A172 (cell line): Measurements from ENCODE around the gene CUEDC2. TPM values are rescaled to one million over a fixed set of nuclear protein-coding genes. Genes with fewer than 3 reads are reported as not detected.

Experiments used
- DNase-seq: peaks from one replicate; pipeline ENCODE4 v3.0.0-alpha.2; 2015; ENCODE audit warnings: low spot score
- total RNA-seq: library from RNA; depleted of rRNA; stranded (reverse); fragments of >200 nt; shearing (Covaris generic); gene quantifications from 2 replicates; pipeline ENCODE4 v1.2.3, GENCODE V29; 2014; rRNA removed

The CUEDC2 gene, protein sequence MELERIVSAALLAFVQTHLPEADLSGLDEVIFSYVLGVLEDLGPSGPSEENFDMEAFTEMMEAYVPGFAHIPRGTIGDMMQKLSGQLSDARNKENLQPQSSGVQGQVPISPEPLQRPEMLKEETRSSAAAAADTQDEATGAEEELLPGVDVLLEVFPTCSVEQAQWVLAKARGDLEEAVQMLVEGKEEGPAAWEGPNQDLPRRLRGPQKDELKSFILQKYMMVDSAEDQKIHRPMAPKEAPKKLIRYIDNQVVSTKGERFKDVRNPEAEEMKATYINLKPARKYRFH
- total RNA-seq, result 121 and 123 TPM in 2 replicates

DNA sequence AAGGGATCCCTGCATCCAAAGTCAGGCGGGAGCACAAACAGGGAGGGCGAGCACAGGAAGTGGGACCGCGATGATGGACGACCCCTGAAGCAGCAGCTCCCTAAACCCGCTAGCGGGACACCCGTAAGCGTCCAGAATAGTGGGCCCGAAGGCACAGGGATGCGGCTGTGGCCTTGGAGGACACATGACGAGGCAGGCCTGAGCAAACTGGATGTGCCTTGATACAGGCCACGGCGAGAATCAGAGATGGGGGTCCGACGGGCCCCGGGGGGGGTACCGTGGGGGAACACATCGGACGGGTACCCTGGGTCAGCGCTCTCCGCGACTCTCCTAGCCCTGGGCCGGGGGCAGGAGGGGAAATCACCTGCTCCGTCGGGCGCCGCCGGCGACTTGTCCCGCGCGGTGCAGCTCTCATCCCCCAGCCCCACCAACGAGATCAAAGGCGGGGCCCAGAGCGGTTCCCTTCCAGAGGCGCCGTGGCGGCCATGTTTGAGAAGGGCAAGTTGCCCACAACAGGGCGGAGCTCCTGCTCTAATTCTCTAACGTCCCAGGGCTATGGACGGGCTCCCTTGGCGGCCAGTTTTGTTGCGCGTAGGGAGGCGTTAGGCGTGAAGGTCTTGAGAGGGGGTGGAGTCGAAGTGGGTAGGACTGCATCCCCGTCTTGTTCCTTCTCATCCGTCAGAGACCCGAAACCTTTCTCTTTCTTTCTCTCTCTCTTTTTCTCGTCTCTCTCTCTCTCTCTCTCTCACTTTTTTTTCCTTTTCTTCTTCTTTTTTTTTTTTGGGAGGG is at the start of gene CUEDC2:
TSS of gene CUEDC2 (minus strand) at position 413 of the 789 bp plus-strand sequence. CDS start 7,386 bp downstream, outside the sequence.
- DNase-seq, result peak; percentile 95

DNA sequence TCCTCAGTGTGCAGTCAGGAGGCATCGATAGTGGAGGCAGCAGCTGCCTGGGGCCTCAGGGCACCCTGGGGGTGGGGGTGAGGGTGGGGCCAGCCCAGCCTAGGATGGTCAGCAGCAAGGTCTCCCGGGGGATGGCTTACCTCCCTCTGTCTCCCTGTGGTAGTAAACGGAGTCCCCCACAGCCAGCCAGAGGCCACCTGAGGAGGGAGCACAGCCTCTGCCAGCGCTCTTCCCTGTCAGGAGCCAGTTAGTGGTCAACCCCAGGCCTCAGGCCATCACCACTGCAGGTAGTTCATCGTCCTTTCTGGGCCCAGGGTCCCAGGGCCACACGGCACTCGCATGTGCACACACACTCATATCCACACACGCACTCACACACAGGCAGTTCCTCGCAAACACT is 48.0 kb upstream of the CUEDC2 start:
- DNase-seq, result no peak

DNA sequence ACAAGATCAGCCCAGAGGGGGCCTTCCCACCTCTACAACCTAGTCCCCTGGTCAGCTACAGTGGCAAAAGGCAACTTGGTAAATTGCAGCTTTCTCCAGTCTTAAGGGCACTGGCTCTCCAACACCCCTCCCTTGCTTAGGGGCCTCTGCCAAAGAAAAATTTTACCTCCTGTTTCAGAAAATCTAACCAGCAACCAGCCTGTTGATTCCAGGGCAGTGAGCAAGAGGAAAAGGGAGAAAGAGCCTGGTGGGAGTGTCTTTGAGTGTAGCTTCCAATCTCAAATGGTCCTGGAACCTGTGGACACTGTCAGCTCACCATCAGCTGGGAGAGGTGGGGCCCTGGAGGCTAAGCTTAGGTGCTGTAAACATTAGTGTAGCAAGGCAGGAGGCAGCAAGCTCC is 47.3 kb upstream of the CUEDC2 start:
- DNase-seq, result no peak

DNA sequence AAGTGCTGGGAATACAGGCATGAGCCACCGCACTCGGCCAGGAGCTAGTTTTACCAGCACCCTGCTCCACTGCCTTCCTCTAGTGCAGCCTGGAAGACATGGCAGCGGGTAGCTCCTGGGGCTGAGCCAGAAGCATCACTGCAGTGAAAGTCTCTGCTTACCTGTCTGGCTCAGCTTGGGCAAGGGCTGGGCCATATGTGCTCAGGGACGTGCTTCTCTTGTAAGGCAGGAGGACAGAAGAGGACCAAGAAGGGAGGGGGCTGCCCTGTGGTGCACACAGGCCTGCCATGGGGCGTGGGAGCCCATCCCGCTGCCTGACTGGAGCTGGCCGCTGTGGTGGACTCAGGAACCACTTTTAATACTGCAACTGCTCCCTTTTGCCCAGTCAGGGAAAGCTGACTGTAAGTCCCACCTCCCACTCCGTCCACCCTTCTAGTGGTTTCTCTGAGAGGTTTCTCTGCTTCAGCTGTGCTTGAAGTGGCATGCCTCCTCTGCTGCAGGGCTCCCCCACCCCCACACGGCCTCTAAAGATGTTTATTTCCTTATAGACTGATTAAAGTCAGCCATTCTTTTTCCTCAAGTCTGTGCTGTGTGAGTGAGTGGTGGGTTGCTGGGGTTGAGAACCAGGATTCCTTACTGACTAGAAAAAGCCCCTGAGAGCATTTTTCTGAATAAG is 44.2 kb upstream of the CUEDC2 start:
- no peak for DNase-seq

DNA sequence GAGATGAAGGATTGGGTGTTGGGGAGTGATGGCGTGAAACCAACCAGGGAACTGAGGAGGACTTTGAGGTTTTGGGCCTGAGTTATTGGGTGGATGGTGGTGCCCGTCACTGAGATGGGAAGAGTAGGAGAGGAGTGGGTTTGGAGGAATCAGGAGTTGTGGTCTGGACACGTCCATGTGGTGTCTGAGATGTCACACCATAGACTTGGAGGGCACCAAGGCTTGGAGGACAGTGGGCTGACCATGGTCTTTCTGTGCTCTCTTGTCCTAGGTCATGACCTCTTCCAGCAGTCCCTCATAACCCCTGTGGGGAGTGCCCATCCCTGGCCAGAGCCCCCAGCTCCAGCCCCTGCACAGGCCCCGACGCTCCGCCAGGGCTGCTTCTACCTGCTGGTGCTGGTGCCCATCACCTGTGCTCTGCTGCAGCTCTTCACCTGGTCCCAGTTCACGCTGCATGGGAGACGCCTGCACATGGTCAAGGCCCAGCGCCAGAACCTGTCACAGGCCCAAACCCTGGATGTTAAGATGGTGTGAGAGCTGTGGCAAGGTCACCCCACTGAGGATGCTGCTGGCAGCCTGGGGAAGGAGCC is 43.2 kb upstream of the CUEDC2 start:
- DNase-seq, result no peak

DNA sequence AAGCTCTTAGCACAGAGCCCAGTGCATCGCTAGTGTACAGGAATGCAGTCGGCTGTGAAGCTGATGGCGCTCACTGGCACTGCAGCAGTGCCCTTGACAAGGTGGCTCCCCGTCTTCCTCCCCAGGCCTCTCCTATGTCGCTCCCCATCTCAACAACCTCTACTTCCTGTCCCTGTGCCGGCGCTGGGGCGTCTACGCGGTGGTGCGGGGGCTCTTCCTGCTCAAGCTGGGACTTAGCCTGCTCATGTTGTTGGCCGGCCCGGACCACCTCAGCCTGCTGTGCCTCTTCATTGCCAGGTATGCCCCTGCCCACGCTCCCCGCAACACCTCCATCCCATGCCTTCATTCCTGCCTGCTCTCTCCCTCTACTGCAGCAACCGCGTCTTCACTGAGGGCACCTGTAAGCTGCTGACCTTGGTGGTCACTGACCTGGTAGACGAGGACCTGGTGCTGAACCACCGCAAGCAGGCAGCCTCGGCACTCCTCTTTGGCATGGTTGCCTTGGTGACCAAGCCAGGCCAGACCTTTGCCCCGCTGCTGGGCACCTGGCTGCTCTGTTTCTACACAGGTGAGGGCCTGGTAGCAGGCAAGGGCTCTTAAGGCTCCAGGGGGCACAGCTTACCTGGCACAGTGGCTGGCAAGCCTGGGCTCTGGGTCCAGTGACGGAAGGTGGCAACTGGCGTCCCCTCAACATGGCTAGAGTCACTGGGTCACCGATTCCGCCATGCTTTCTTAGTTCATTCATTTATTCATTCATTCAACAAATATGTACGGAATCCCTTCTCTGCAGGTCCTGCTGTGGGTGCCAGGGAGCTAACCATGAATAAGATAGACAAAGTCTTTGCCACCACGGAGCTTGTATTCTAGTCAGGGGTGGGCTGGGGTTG is 41.3 kb upstream of the CUEDC2 start:
- no peak for DNase-seq

DNA sequence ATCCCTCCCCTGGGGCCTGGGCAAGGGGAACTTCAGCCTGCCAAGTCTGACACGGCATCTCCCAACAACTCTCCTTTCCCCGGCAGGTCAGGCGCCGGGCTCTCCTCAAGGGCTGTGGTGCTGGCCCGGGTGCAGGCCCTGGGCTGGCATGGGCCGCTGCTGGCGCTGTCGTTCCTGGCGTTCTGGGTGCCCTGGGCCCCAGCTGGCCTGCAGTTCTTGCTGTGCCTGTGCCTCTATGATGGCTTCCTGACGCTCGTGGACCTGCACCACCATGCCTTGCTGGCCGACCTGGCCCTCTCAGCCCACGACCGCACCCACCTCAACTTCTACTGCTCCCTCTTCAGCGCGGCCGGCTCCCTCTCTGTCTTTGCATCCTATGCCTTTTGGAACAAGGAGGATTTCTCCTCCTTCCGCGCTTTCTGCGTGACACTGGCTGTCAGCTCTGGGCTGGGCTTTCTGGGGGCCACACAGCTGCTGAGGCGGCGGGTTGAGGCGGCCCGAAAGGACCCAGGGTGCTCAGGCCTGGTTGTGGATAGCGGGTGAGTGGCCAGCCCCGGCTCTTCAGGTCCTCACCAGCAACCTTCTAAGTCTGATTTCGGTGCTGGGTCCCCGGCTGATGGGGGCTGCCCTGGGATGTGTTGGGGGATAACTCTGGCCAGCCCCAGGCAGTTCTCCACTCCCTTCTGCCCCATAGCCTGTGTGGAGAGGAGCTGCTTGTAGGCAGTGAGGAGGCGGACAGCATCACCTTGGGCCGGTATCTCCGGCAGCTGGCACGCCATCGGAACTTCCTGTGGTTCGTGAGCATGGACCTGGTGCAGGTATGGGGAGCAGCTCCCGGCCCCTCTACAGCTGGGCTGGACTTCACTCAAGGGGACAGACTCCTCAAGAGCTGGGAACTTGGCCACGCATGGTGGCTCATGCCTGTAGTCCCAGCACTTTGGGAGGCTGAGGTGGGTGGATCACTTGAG is 38.5 kb upstream of the CUEDC2 start:
- DNase-seq, result no peak

DNA sequence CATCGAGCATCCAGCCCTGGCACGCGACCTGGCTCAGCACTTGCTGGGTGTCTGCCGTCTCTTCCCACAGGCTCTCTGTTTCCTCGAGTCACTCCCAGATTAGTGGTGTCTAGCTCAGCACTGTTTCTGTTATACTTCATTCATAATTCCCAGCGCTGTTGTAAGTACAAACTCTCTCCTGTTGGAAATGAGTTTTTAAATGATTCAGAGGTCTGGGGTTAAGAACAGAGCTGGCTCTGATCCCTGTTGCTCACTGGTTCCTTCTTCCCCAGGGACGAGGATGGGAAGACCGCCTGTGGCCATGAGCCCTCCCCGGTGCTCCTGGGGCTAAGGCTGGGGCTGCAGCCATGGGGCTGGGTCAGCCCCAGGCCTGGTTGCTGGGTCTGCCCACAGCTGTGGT is 36.3 kb upstream of the CUEDC2 start:
- no peak for DNase-seq

DNA sequence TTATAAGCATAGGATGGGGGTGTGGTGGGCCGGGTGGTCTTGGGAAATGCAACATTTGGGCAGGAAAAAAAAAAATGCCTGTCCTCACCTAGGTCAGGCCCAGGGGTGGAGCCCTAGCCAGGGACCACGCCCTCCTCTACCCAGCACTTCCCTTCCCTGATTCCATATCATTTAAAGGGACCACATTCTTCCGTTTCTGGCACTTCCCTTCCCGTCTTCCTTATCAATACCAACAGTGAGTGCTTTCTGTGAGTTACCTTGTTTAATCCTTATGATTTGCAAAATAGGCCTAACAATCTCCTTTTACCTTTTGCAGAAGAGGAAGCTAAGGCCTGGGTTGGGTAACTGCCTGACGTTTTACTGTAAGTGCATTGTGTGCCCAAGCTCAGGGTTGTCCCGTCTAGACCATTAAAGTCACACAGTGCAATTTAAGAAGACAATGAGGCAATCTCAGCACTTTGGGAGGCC is 35.6 kb upstream of the CUEDC2 start:
- no peak for DNase-seq

DNA sequence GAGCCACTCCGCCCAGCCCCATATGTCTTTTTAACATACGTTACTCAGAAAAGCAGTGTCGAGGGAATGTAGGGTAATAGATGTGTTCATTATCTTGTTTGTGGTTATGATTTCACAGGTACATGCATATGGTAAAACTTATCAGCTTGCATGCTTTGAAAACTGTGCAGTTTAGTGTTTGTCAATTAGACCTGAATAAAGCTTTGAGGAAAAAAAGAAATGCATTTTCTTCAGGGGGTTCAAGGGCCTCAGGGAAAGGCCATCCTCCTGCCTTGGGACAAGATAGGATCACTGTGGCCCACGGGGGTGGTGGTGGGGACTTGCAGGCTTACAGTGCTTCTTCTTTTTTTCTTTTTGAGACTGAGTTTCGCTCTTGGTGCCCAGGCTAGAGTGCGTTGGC is 34.9 kb upstream of the CUEDC2 start:
- DNase-seq, result no peak

DNA sequence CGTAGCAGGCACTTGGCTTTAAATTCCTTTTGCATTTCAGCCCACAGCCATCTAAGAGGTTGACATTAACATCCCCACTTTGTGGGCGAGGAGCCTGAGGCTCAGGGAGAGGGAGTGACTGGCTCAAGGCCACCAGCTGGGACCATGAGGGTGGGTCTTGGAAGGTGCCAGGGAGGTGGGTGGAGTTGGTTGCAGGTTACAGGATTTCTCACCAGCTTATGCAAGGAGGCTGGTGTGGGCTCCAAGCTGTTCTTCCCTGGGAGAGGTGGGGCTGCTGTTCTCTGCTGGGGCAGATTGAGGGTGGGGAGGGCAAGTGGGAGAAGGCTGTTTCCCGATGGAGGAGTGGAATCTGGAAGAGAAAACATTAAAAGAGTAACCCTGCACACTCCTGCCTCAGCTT is 33.1 kb upstream of the CUEDC2 start:
- no peak for DNase-seq

DNA sequence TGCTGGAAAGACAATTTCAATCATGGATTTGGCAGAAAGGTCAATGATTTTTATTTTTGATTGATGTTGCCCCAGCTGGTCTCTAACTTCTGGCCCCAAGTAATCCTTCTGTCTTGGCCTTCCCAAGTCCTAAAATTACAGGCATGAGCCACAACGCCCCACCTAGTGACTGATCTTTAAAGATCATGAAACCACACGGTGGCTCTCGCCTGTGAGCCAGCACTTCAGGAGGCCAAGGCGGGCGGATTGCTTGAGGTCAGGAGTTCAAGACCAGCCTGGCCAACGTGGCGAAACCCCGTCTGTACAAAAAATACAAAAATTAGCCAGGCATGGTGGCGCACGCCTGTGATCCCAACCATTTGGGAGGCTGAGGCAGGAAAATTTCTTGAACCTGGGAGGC is 31.6 kb upstream of the CUEDC2 start:
- DNase-seq, result no peak

DNA sequence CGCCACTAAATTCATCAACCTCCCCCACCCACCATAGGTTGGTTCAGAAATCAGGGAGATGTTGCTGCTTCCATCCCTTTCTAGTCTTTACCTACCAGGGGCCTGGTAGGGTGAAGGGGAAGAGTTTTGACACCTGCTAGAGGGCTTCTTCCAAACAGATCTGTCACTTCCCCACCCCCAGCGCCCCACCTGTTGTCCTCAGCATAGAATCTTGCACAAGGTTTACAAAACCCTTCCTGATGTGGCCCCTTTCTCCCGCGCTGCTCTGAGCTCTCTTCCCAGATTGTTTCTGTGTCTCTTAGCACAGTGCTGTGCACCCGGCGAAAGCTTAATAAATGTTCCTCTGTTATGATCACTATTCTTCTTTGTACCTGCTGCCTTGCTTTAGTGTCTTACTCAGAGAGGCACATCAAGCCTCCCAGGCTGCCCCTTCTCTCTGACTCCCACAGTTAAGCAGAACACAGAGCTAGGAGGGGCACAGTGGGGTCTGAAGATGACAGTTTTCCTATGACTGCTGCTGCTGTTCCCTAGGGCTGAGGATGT is 30.2 kb upstream of the CUEDC2 start:
- DNase-seq, result no peak

DNA sequence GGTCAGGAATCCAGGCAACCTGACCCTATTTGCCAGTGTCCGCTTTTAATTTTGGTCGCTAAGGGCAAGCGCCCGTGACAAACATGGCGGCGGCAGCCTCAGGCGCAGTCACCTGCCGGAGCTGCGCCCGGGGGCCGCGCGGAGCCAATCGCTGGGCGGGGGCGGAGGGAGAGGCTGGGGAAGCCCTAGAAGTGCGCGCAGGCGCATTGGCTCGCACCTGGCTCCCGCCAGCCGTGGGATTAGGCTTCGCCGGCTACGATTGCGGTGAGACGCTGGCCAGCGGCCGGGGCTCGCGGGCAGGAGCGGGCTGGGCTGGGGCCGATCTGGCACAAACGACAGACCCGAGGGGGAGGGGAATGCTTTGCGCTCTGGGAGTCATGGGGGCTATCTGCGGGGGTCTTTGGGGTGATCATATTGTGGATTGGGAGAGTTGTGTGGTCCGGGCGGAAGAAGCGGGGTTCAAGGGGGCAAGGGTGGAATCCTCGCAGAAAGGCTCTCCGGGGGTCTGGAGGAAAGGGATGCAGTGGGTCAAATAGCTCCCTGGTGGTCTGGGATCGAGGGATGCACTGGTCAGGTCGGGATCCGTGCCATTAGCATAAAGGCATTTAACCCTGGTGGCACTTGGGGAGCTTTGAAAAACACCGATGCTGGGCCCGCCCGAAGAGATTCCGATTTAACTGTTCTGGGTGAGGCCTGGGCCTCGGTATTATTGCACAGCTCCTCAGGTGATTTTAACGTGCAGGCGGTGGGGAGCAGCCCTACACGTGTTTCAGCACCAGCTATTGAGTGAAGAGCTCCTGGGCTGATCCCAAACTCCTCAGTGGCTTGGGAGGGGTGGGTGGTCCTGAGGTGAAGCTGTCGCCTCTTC is 29.0 kb upstream of the CUEDC2 start:
- DNase-seq, result peak; percentile 82

DNA sequence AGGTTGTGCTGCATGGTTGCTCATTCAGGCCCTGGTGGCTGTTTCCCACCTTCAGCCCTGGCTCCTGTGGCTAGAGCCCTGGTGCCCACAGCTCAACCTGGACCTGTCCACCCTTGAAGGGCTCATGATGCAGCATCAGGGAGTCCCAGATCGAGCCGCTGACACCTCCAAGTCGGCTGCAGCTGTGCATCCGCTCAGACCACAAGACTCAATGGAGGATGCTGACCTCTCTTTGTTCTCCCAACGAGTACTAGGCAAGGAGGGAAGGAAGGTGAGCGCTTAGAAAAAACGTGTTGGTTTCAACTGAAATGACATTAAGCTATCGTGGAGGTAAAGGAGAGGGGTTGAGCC is 28.4 kb upstream of the CUEDC2 start:
- DNase-seq, result no peak

DNA sequence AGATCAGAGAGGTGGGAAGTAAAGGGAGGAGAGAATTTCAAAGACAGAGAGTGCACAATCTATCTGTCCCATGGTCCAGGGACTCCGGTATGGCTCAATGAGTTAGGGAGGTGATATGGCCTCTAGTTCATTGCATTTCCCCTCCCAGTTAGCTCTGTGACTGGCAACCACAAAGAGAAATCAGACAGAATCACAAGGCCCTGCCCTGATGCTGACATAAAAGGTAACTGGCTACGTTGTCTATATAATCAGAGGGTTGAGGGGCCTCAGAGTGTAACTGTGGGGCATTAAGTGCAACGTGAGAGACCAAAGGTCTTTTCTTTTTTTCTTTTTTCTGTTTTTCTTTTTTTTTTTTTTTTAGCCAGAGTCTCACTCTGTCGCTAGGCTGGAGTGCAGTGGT is 26.3 kb upstream of the CUEDC2 start:
- DNase-seq, result no peak

DNA sequence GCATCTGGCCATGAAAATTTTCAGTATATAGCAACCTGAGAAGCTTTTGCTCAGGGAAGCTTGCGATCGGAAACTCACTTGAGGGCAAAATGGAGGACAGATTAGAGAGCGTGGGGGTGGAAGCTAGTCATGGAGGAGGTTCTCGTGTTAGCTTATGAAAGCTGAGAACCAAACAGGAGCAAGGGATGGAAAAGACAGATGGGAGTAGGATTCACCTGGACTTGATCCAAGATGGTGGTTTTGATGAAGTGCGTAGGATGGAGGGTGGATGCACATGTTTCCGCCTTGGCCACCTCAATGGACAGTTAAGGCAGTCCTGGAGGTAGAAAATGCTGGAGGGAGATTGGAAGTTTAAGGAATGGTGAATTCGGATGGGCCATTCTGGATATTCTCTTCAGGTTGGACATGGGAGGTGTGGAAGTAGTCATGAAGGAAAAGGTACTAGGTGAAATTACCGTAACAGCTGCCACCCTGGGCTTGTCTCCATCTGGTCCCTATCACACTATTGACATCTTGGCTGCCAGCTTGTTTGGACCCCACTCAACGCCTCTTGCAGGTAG is 25.3 kb upstream of the CUEDC2 start:
- DNase-seq, result no peak

DNA sequence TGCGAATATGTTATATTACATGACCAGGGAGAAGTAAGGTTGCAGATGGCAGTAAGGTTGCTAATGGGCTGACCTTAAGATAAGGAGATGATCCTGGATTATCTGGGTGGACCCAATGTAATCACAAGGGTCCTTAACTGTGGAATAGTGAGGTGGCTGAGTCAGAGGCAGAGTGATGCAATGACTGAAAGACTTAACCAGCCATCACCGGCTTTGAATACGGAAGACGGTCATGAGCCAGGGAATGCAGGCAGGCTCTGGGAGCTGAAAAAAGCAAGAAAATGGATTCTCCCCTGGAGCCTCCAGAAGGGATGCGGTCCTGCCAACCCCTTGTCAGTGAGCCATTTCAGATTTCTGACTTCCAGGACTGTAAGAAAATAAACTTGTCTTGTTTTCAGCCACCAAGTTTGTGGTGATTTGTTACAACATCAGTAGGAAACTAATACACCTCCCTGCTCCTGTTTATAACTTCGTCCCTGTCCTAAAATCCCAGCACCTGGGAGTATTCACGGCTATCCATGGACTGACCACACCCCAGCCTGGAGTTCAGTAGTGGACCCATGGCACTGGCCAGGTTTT is 23.6 kb upstream of the CUEDC2 start:
- DNase-seq, result peak; percentile 91
